PC-9 (cell line): ENCODE results near the gene TAS2R1.

Source experiments
- EZH2 ChIP-seq: fragments of 200-600 bp; sonication (generic); IDR thresholded peaks from 2 replicates; pipeline ENCODE4 v1.8.0; 2017; ENCODE audit warnings: antibody characterized with exemption, low read depth
- TF ChIP-seq, protein P1 (sequence below): fragments of 200-600 bp; sonication (generic); conservative IDR thresholded peaks from 2 replicates; pipeline ENCODE4 v1.6.1; 2017; ENCODE audit warnings: mixed run types, antibody characterized with exemption, mild to moderate bottlenecking, moderate library complexity

DNA sequence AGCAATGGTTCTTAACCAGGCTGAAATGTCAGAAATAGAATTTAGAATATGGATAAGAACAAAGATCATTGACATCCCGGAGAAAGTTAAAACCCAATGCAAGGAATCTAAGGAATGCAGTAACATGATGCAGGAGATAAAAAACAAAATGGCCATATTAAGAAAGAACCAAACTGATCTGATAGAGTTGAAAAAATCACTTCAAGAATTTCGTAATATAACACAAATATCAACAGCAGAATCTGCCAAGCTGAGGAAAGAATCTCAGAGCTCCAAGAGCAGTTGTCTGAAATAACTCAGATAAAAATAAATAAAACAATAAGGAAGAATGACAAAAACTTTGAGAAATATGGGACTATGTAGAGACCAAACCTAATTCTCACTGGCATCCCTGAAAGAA lies 37.8 kb upstream of the TAS2R1 start:
- TF ChIP-seq, protein P1, sequence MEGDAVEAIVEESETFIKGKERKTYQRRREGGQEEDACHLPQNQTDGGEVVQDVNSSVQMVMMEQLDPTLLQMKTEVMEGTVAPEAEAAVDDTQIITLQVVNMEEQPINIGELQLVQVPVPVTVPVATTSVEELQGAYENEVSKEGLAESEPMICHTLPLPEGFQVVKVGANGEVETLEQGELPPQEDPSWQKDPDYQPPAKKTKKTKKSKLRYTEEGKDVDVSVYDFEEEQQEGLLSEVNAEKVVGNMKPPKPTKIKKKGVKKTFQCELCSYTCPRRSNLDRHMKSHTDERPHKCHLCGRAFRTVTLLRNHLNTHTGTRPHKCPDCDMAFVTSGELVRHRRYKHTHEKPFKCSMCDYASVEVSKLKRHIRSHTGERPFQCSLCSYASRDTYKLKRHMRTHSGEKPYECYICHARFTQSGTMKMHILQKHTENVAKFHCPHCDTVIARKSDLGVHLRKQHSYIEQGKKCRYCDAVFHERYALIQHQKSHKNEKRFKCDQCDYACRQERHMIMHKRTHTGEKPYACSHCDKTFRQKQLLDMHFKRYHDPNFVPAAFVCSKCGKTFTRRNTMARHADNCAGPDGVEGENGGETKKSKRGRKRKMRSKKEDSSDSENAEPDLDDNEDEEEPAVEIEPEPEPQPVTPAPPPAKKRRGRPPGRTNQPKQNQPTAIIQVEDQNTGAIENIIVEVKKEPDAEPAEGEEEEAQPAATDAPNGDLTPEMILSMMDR = no peak
- no peak for TF ChIP-seq EZH2
